ENCODE data around the gene RNF130.

DNA sequence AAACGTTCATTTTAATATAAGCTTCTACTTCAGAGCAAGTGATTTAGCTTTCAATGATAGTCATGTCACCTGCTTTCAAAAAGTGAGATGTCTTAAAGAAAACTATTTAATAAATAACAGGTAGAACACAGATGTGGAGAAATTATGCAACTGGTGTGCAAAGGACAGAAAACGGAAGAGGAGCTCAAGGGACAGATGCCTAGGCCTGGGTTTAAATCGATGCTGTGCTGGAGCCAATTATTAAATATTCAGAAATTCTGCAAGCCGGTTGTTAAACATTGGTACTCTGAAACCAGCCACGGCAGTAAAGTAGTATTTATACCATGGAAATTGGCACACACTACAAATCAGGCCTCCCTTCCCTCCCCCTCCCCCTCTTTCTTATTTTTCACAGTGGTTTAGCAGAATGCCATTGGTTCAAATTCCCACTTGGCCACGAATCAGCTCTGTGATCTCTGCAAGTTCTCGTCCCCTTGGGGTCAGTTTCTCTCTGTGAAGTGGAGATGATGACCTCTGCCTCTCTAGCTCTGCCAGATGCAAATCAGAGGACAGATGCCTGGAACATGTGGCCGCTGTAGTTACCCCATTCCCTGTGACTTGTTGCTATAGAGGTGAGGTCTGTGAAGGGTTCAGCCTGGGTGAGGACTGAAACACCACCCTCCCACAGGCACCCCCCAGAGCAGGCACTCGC lies 6.2 kb upstream of the RNF130 start:
- TF ChIP-seq EZH2 (IDR thresholded peaks at IDR 0.05; ENCODE audit: borderline replicate concordance, low read depth, low read length) (no peak), TAF1 (IDR thresholded peaks at IDR 0.05; ENCODE audit: control insufficient read depth, extremely low read depth, insufficient read depth, low read length, severe bottlenecking) (no peak), MAX (CRISPR knock-in tag; IDR thresholded peaks at IDR 0.05) (no peak), KDM5B (IDR thresholded peaks at IDR 0.05; ENCODE audit: insufficient replicate concordance, low read depth, low read length) (no peak), EP300 (IDR thresholded peaks at IDR 0.05; ENCODE audit: low read length) (no peak), CBX8 (IDR thresholded peaks at IDR 0.05; ENCODE audit: borderline replicate concordance, extremely low read depth, low read depth, low read length, poor library complexity, severe bottlenecking) (no peak), SIN3A (IDR thresholded peaks at IDR 0.05; ENCODE audit: borderline replicate concordance in 2 of 2, control insufficient read depth in 1 of 2, low read depth in 2 of 2, low read length in 2 of 2) (no peak), ZNF707 (CRISPR knock-in tag; conservative IDR thresholded peaks at IDR 0.05) (no peak), OTX1 (CRISPR knock-in tag; IDR thresholded peaks at IDR 0.05) (no peak), DIDO1 (tag; IDR thresholded peaks at IDR 0.05; ENCODE audit: low read depth) (no peak), ZNF217 (CRISPR knock-in tag; IDR thresholded peaks at IDR 0.05) (no peak), POLR2A (conservative IDR thresholded peaks at IDR 0.05) (no peak), LCOR (CRISPR knock-in tag; IDR thresholded peaks at IDR 0.05) (no peak)
- TF ChIP-seq, protein P1, sequence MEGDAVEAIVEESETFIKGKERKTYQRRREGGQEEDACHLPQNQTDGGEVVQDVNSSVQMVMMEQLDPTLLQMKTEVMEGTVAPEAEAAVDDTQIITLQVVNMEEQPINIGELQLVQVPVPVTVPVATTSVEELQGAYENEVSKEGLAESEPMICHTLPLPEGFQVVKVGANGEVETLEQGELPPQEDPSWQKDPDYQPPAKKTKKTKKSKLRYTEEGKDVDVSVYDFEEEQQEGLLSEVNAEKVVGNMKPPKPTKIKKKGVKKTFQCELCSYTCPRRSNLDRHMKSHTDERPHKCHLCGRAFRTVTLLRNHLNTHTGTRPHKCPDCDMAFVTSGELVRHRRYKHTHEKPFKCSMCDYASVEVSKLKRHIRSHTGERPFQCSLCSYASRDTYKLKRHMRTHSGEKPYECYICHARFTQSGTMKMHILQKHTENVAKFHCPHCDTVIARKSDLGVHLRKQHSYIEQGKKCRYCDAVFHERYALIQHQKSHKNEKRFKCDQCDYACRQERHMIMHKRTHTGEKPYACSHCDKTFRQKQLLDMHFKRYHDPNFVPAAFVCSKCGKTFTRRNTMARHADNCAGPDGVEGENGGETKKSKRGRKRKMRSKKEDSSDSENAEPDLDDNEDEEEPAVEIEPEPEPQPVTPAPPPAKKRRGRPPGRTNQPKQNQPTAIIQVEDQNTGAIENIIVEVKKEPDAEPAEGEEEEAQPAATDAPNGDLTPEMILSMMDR (IDR thresholded peaks at IDR 0.05 in 2 of 3, conservative IDR thresholded peaks at IDR 0.05 in 1 of 3; ENCODE audit: insufficient read depth in 2 of 3, low read depth in 1 of 3, low read length in 3 of 3): no peak
